NCI-H82 treated with DMSO at 0.1 percent for 48 hours (cell line): ENCODE data around the gene TNN.
"Not testable (repeated sequence)": the region's sequence is repeated elsewhere in the genome, so short reads cannot be mapped to it uniquely, and the experiment has no call there.

Source experiments
- DNase-seq: peaks from one replicate; lab custom pipeline; 2025; ENCODE audit not compliant: unreplicated experiment; lab: John Stamatoyannopoulos, UW

Gene TNN

GRCh38 chr1:175071276-175071943, 3.8 kb downstream of the TNN start:
- DNase-seq, result no peak

- no peak for DNase-seq
These were observed 4.7 kb downstream of the TNN start for GRCh38 chr1:175072099-175072951.

GRCh38 chr1:175073061-175073460, 5.4 kb downstream of the TNN start:
- DNase-seq, result no peak

- no peak for DNase-seq
These were observed 6.0 kb downstream of the TNN start for GRCh38 chr1:175073633-175074032.

GRCh38 chr1:175075572-175076568, 8.2 kb downstream of the TNN start:
- no peak for DNase-seq

- DNase-seq, result no peak
These were observed 9.9 kb downstream of the TNN start for GRCh38 chr1:175077356-175078030.

- DNase-seq, result no peak
These were observed 11.0 kb downstream of the TNN start for GRCh38 chr1:175078629-175079028.

GRCh38 chr1:175079338-175079737, 11.7 kb downstream of the TNN start:
- DNase-seq, result no peak

GRCh38 chr1:175080030-175080429, 12.4 kb downstream of the TNN start:
- no peak for DNase-seq

- DNase-seq, result no peak
These were observed 14.3 kb downstream of the TNN start for GRCh38 chr1:175081983-175082382.

- DNase-seq, result no peak
These were observed 20.9 kb downstream of the TNN start for GRCh38 chr1:175088525-175088951.

- DNase-seq, result no peak
These were observed 21.6 kb downstream of the TNN start for GRCh38 chr1:175089136-175089718.

GRCh38 chr1:175090780-175091179, 23.1 kb downstream of the TNN start:
- DNase-seq, result no peak

GRCh38 chr1:175094626-175095025, 27.0 kb downstream of the TNN start:
- DNase-seq, result no peak

- DNase-seq, result no peak
These were observed 27.4 kb downstream of the TNN start for GRCh38 chr1:175095069-175095468.

GRCh38 chr1:175095978-175096607, 28.5 kb downstream of the TNN start:
- DNase-seq, result no peak

- DNase-seq, result no peak
These were observed 29.7 kb downstream of the TNN start for GRCh38 chr1:175097361-175097760.

- no peak for DNase-seq
These were observed 32.3 kb downstream of the TNN start for GRCh38 chr1:175099916-175100315.

- DNase-seq, result not testable (repeated sequence)
These were observed 34.5 kb downstream of the TNN start for GRCh38 chr1:175102166-175102565.

- not testable (repeated sequence) for DNase-seq
These were observed 38.9 kb downstream of the TNN start for GRCh38 chr1:175106536-175106935.
